Neural cell (in vitro differentiated cells): ENCODE data around the gene DNAJC8.

Source experiments
- RAD21 ChIP-seq: fragments of 450-650 bp; conservative IDR thresholded peaks from 2 replicates; pipeline ENCODE4 v1.6.1; 2014; ENCODE audit warnings: antibody characterized with exemption, mild to moderate bottlenecking, moderate library complexity
- TAF1 ChIP-seq: IDR thresholded peaks from 2 replicates; pipeline ENCODE4 v1.6.1; 2012; ENCODE audit warnings: low read depth
- TF ChIP-seq, protein P1 (sequence below): fragments of 450-650 bp; IDR thresholded peaks from 2 replicates; pipeline ENCODE4 v1.5.1; 2014; ENCODE audit warnings: antibody characterized with exemption, mild to moderate bottlenecking, moderate library complexity; ENCODE audit not compliant: poor library complexity, severe bottlenecking

DNA sequence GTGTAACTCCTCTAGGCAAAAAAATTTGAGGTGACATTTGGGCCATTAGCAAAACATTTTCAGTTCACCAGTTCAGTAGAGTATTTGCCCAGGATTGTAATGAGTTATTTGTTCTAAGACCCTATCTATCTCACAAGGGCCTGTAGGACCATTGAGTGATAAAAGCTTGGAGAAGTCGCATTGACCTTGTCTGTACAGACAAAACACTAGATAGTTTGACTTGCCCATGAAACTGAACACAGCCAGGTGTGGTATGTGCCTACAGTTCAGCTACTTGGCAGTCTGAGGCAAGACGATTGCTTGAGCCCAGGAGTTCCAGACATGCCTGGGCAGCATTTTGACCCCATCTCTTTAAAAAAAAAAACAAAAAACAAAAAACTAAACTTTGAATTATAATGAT is 6.2 kb upstream of the DNAJC8 start:
- TF ChIP-seq, protein P1, sequence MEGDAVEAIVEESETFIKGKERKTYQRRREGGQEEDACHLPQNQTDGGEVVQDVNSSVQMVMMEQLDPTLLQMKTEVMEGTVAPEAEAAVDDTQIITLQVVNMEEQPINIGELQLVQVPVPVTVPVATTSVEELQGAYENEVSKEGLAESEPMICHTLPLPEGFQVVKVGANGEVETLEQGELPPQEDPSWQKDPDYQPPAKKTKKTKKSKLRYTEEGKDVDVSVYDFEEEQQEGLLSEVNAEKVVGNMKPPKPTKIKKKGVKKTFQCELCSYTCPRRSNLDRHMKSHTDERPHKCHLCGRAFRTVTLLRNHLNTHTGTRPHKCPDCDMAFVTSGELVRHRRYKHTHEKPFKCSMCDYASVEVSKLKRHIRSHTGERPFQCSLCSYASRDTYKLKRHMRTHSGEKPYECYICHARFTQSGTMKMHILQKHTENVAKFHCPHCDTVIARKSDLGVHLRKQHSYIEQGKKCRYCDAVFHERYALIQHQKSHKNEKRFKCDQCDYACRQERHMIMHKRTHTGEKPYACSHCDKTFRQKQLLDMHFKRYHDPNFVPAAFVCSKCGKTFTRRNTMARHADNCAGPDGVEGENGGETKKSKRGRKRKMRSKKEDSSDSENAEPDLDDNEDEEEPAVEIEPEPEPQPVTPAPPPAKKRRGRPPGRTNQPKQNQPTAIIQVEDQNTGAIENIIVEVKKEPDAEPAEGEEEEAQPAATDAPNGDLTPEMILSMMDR: no peak
- TF ChIP-seq RAD21: no peak
- no peak for TF ChIP-seq TAF1
